ENCODE data around the gene YDJC.
"Not testable (repeated sequence)": the region's sequence is repeated elsewhere in the genome, so short reads cannot be mapped to it uniquely, and the experiment has no call there.

YDJC gene

GRCh38 chr22:21603973-21604372 lies 25.8 kb downstream of the YDJC start:
- DNase-seq = no peak

GRCh38 chr22:21602579-21602978 lies 27.2 kb downstream of the YDJC start:
- DNase-seq = no peak

- no peak for DNase-seq
Observed at GRCh38 chr22:21599053-21599893, 30.5 kb downstream of the YDJC start.

- DNase-seq = no peak
Observed at GRCh38 chr22:21598302-21598701, 31.5 kb downstream of the YDJC start.

- not testable (repeated sequence) for DNase-seq
Observed at GRCh38 chr22:21596356-21597135, 33.3 kb downstream of the YDJC start.

- DNase-seq = no peak
Observed at GRCh38 chr22:21594865-21595452, 34.9 kb downstream of the YDJC start.

GRCh38 chr22:21593406-21594232 lies 36.2 kb downstream of the YDJC start:
- no peak for DNase-seq

- no peak for DNase-seq
Observed at GRCh38 chr22:21592422-21592821, 37.4 kb downstream of the YDJC start.

- no peak for DNase-seq
Observed at GRCh38 chr22:21591695-21592094, 38.1 kb downstream of the YDJC start.

- DNase-seq = no peak
Observed at GRCh38 chr22:21590809-21591641, 38.8 kb downstream of the YDJC start.

- DNase-seq = no peak
Observed at GRCh38 chr22:21589396-21589795, 40.4 kb downstream of the YDJC start.

- no peak for DNase-seq
Observed at GRCh38 chr22:21587803-21588611, 41.8 kb downstream of the YDJC start.

- DNase-seq = no peak
Observed at GRCh38 chr22:21585389-21585788, 44.4 kb downstream of the YDJC start.

- DNase-seq = no peak
Observed at GRCh38 chr22:21582801-21583740, 46.8 kb downstream of the YDJC start.

GRCh38 chr22:21581009-21581713 lies 48.7 kb downstream of the YDJC start:
- not testable (repeated sequence) for DNase-seq

- DNase-seq = not testable (repeated sequence)
Observed at GRCh38 chr22:21580623-21581007, 49.2 kb downstream of the YDJC start.

GRCh38 chr22:21579474-21579851 lies 50.4 kb downstream of the YDJC start:
- no peak for DNase-seq
